ENCODE results near the gene KRTAP3-3. TPM values are rescaled to one million over a fixed set of nuclear protein-coding genes. Genes with fewer than 3 reads are reported as not detected.
"Not testable (repeated sequence)": the region's sequence is repeated elsewhere in the genome, so short reads cannot be mapped to it uniquely, and the experiment has no call there.

Gene KRTAP3-3
- polyA plus RNA-seq, 1 experiment: not detected

GRCh38 chr17:41004397-41004796 lies 10.4 kb upstream of the KRTAP3-3 start:
- H3K27me3 ChIP-seq (ENCODE audit: control insufficient read depth, insufficient read depth, low read length): no peaks in the 10 kb centered on the region
- no peak for TF ChIP-seq CTCF (IDR thresholded peaks at IDR 0.05; ENCODE audit: insufficient read depth, low read depth, low read length)
- ChIA-PET CTCF (interaction anchor here (0.9 kb wide), 1 partner anchor 14 kb away, joined by 3 read pairs; no protein-coding TSS in a partner anchor), POLR2A (no interaction called here)
- H3K4me3 ChIP-seq (ENCODE audit: low read depth, low read length): no peak overlapping the region
- no peaks in the 10 kb centered on the region for H3K36me3 ChIP-seq (ENCODE audit: control insufficient read depth, insufficient read depth, low read length)
- DNase-seq (ENCODE audit: low read depth): no peak

- Histone ChIP-seq H3K4me3 (ENCODE audit: low read depth, low read length) (no peak overlapping the region), H3K36me3 (ENCODE audit: control insufficient read depth, insufficient read depth, low read length) (no peaks in the 10 kb centered on the region), H3K27me3 (ENCODE audit: control insufficient read depth, insufficient read depth, low read length) (no peaks in the 10 kb centered on the region)
- DNase-seq (ENCODE audit: low read depth): no peak
- CTCF ChIA-PET: no interaction called here
- POLR2A ChIA-PET: no interaction called here
- TF ChIP-seq CTCF (IDR thresholded peaks at IDR 0.05; ENCODE audit: insufficient read depth, low read depth, low read length): no peak
Measured at GRCh38 chr17:41003926-41004325, 10.0 kb upstream of the KRTAP3-3 start.

- Histone ChIP-seq H3K4me3 (ENCODE audit: low read depth, low read length) (no peak overlapping the region), H3K27me3 (ENCODE audit: control insufficient read depth, insufficient read depth, low read length) (no peaks in the 10 kb centered on the region), H3K36me3 (ENCODE audit: control insufficient read depth, insufficient read depth, low read length) (no peaks in the 10 kb centered on the region)
- ChIA-PET CTCF (no interaction called here), POLR2A (no interaction called here)
- TF ChIP-seq CTCF (IDR thresholded peaks at IDR 0.05; ENCODE audit: insufficient read depth, low read depth, low read length): no peak
- DNase-seq (ENCODE audit: low read depth): no peak
Measured at GRCh38 chr17:41002814-41003213, 8.8 kb upstream of the KRTAP3-3 start.

GRCh38 chr17:41001795-41002194 lies 7.8 kb upstream of the KRTAP3-3 start:
- no peak for DNase-seq (ENCODE audit: low read depth)
- ChIA-PET CTCF (no interaction called here), POLR2A (interaction anchor here (0.6 kb wide), 1 partner anchor 183 kb away, joined by 6 read pairs; no protein-coding TSS in a partner anchor)
- Histone ChIP-seq H3K36me3 (ENCODE audit: control insufficient read depth, insufficient read depth, low read length) (no peaks in the 10 kb centered on the region), H3K27me3 (ENCODE audit: control insufficient read depth, insufficient read depth, low read length) (no peaks in the 10 kb centered on the region), H3K4me3 (ENCODE audit: low read depth, low read length) (no peak overlapping the region)
- TF ChIP-seq CTCF (IDR thresholded peaks at IDR 0.05; ENCODE audit: insufficient read depth, low read depth, low read length): no peak

GRCh38 chr17:40999563-40999962 lies 5.6 kb upstream of the KRTAP3-3 start, which contains the start of gene KRTAP3-2:
KRTAP3-2 (minus strand) TSS chr17:40999906; CDS start chr17:40999853, 53 bp downstream.
- H3K36me3 ChIP-seq (ENCODE audit: control insufficient read depth, insufficient read depth, low read length); H3K4me3 ChIP-seq (ENCODE audit: low read depth, low read length); DNase-seq (ENCODE audit: low read depth); POLR2A ChIA-PET; CTCF ChIA-PET; H3K27me3 ChIP-seq (ENCODE audit: control insufficient read depth, insufficient read depth, low read length): not testable (repeated sequence)

GRCh38 chr17:40997361-40997760 lies 3.4 kb upstream of the KRTAP3-3 start:
- Histone ChIP-seq H3K36me3 (ENCODE audit: control insufficient read depth, insufficient read depth, low read length) (no peaks in the 10 kb centered on the region), H3K4me3 (ENCODE audit: low read depth, low read length) (no peak overlapping the region), H3K27me3 (ENCODE audit: control insufficient read depth, insufficient read depth, low read length) (no peaks in the 10 kb centered on the region)
- ChIA-PET POLR2A (no interaction called here), CTCF (no interaction called here)
- DNase-seq (ENCODE audit: low read depth): no peak
- no peak for TF ChIP-seq CTCF (IDR thresholded peaks at IDR 0.05; ENCODE audit: insufficient read depth, low read depth, low read length)

All from BJ (cell line).